Right lobe of liver (tissue), 6 donors: ENCODE data around the gene SLC1A3. TPM values are rescaled to one million over a fixed set of nuclear protein-coding genes. Genes with fewer than 3 reads are reported as not detected.
A peak's percentile ranks its signal among the peaks of the same experiment; 100 is the strongest.

Experiments
- ATAC-seq, 4 donors: fragments of 200-7000 bp; cut with Tn5 transposase; one replicate each; pipeline ENCODE4 v1.9.1; 2020; ENCODE audit warnings: mild to moderate bottlenecking in 4 of 4, moderate library complexity in 4 of 4
- DNase-seq, 3 donors: peaks; one replicate each; pipeline ENCODE4 v3.0.0-alpha.2; 2020
- H3K27ac ChIP-seq, 3 donors: fragments of 200-600 bp; one replicate each; pipeline ENCODE4 v1.8.0; 2022
- H3K27me3 ChIP-seq, 2 donors: fragments of 200-600 bp; one replicate each; pipeline ENCODE4 v1.8.0; 2022
- H3K36me3 ChIP-seq, 4 donors: fragments of 200-600 bp; sonication (generic) in 1 of 4; one replicate each; pipeline versions ENCODE4 v1.5.1 to v1.8.0; 2017 to 2022; ENCODE audit warnings: control low read depth in 1 of 4
- H3K4me1 ChIP-seq, 4 donors: fragments of 200-600 bp; sonication (generic) in 1 of 4; one replicate each; pipeline versions ENCODE4 v1.5.1 to v1.8.0; 2017 to 2022; ENCODE audit warnings: control low read depth in 1 of 4
- H3K4me3 ChIP-seq, 3 donors: fragments of 200-600 bp; one replicate each; pipeline ENCODE4 v1.8.0; 2022
- H3K9me3 ChIP-seq, 4 donors: fragments of 200-600 bp; sonication (generic) in 1 of 4; one replicate each; pipeline versions ENCODE4 v1.5.1 to v1.8.0; 2017 to 2022; ENCODE audit warnings: control low read depth in 1 of 4
- CTCF ChIP-seq, 4 donors: fragments of 200-600 bp in 3 of 4; fragments of 450-650 bp in 1 of 4; IDR thresholded peaks; one replicate each; pipeline versions ENCODE4 v1.5.1 to v1.8.0; 2016 to 2022; ENCODE audit warnings: antibody characterized with exemption in 4 of 4, mild to moderate bottlenecking in 2 of 4
- POLR2A ChIP-seq: fragments of 450-650 bp; IDR thresholded peaks from one replicate; pipeline ENCODE4 v1.6.1; 2017; ENCODE audit warnings: antibody characterized with exemption, mild to moderate bottlenecking
- WGBS: methylation state at CpG from one replicate; pipeline ENCODE4 v1.1.6; 2018; ENCODE audit warnings: low coverage, low lambda C conversion rate; ENCODE audit not compliant: insufficient coverage; ENCODE audit errors: missing lambda C conversion rate; 5-methylcytosine and 5-hydroxymethylcytosine counted together
- intact Hi-C, 2 donors: fragments of 100-400 bp; cut with DNase I; formaldehyde crosslinking; loops; one replicate each; pipeline versions ENCODE4 v1.11.2 to v1.14.1; 2022
- total RNA-seq, 6 experiments: library from RNA; depleted of rRNA in 2 of 6; stranded (reverse); fragments of >200 nt in 2 of 6; fragmentation: NEBNext Ultra II Directional in 3 of 6; extraction: Animal tissue kit (Norgen Biotek cat#: 25700) in 3 of 6; gene quantifications; one replicate each; pipeline versions ENCODE4 v1.1.0 to v1.2.4, GENCODE V29; 2016 to 2023
- donor health status: DM: no; HTN: yes; CAD: no.
- donor health status: DM: no; HTN: no; CAD: no.
- donor health status: DM: no; HTN: no; CAD: no.
- donor health status: DM: no; HTN: yes; CAD: no.
- donor health status: DM: no; HTN: yes; CAD: no.

SLC1A3 gene
- total RNA-seq, 6 experiments from 2014 or later, result 4.7 to 15.1 (median 6.1) TPM

DNA sequence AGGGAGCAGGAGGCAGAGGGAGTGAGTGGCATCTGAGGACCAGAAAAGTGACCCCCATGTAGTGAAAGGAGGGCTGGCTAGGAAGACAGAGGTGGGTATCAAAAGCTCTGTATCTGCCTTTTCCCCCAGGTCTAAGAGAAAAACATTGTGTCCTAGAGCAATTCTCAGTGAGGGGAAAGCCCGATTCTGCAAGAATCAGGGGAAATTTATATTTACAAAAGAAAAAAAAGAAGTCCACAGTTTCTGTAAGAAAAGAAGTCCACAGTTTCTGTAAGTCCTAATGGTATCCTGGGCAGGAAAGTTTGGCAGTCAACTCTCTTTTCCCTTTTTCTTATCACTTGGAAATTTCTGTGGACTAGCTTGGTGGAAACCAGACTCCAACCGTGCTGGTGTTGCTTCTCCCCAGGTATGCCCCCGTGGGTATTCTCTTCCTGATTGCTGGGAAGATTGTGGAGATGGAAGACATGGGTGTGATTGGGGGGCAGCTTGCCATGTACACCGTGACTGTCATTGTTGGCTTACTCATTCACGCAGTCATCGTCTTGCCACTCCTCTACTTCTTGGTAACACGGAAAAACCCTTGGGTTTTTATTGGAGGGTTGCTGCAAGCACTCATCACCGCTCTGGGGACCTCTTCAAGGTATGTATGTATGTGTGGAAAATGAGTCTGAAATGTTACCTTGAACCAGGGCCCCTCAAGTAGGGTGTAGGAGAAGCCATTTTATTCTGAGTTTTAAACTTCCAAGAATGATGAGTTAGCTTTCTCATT lies 73.0 kb downstream of the SLC1A3 start:
- intact Hi-C loops, result no loop called here
- Histone ChIP-seq H3K4me1 (no peaks in the 10 kb centered on the region), H3K36me3 (no peaks in the 10 kb centered on the region), H3K4me3 (no peak overlapping the region), H3K27me3 (no peaks in the 10 kb centered on the region), H3K27ac (no peak overlapping the region), H3K9me3 (no peaks in the 10 kb centered on the region)
- ATAC-seq, result no peak
- TF ChIP-seq CTCF (IDR thresholded peaks at IDR 0.05), result no peak
- TF ChIP-seq POLR2A, result no peak
- WGBS, result 50% methylated on average over 4 of the region's 8 CpGs
- no peak for DNase-seq

DNA sequence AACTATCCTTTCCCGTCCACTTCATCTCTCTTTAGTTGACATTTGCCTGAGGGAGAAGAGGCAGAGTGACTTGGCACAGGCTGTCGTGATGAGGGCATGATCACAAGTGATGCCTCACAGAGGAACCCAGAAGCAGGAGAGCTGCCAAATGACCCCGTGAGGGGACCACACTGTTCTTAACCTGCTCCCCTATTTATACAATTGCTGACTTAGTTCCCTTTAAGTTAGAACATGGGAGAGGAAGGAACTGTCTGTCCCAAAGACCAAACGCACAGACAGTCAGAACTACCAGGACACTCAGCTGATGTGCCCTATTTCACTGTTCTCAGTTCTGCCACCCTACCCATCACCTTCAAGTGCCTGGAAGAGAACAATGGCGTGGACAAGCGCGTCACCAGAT lies 73.7 kb downstream of the SLC1A3 start:
- intact Hi-C loops, result no loop called here
- TF ChIP-seq POLR2A (peak; percentile 23), CTCF (IDR thresholded peaks at IDR 0.05) (no peak)
- Histone ChIP-seq H3K27me3 (no peaks in the 10 kb centered on the region), H3K36me3 (no peaks in the 10 kb centered on the region), H3K4me3 (no peak overlapping the region), H3K9me3 (no peaks in the 10 kb centered on the region), H3K4me1 (no peaks in the 10 kb centered on the region), H3K27ac (no peak overlapping the region)
- ATAC-seq, result peak; percentile 51 to 71 (median 64)
- peak; percentile 55 to 62 (median 61) for DNase-seq
- 76% methylated on average over 7 of the region's 7 CpGs for WGBS

- no peak for ATAC-seq
Observed at GRCh38 chr5:36681711-36682110, 75.3 kb downstream of the SLC1A3 start.

DNA sequence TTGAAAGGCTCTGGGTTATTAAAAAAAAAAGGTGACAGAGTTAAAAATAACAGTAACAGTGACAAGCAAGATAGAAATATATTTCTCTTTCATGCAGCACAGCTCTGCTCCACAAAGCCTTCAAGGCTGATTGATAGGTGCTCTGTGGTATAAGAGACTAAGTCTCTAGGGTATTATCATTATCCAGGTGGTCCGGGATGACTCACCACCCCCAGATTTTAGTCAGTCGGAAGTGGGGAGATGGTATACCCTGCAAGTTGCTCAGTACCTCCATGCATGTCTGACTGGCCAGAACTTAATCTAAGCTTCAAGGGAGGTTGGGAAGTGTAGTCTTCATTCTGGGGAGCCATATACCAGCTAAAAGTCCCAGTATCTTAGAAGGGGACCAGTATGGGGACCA lies 76.1 kb downstream of the SLC1A3 start:
- ATAC-seq (no peak), DNase-seq (no peak)
- Histone ChIP-seq H3K27me3 (no peaks in the 10 kb centered on the region), H3K4me1 (no peaks in the 10 kb centered on the region), H3K4me3 (no peak overlapping the region), H3K27ac (no peak overlapping the region), H3K9me3 (no peaks in the 10 kb centered on the region), H3K36me3 (no peaks in the 10 kb centered on the region)
- TF ChIP-seq CTCF (IDR thresholded peaks at IDR 0.05) (no peak), POLR2A (no peak)
- 85% methylated on average over 2 of the region's 2 CpGs for WGBS
- intact Hi-C loops, result no loop called here

More at GRCh38 chr5:36681711-36682110, 75.3 kb downstream of the SLC1A3 start:
- no peaks in the 10 kb centered on the region for H3K36me3 ChIP-seq
- H3K9me3 ChIP-seq, result no peaks in the 10 kb centered on the region
- no peak overlapping the region for H3K4me3 ChIP-seq
- intact Hi-C loops, result no loop called here
- DNase-seq, result no peak
- H3K27me3 ChIP-seq, result no peaks in the 10 kb centered on the region
- no peak overlapping the region for H3K27ac ChIP-seq
- no peak for TF ChIP-seq POLR2A
- TF ChIP-seq CTCF (IDR thresholded peaks at IDR 0.05), result no peak
- no peaks in the 10 kb centered on the region for H3K4me1 ChIP-seq
- 46% methylated on average over 1 of the region's 1 CpG for WGBS
